Breast epithelium (tissue), 3 donors: ENCODE measurements around the gene CD300A.

Source experiments
- CTCF ChIP-seq, 3 donors: fragments of 450-650 bp; IDR thresholded peaks; one replicate each; pipeline ENCODE4 v1.5.1; 2016 to 2017; ENCODE audit warnings: antibody characterized with exemption in 3 of 3, mild to moderate bottlenecking in 3 of 3, moderate library complexity in 3 of 3
- POLR2A ChIP-seq: fragments of 450-650 bp; IDR thresholded peaks from one replicate; pipeline ENCODE4 v1.6.1; 2016; ENCODE audit warnings: antibody characterized with exemption, mild to moderate bottlenecking, moderate library complexity

GRCh38 chr17:74449773-74450172 lies 16.7 kb upstream of the CD300A start:
- no peak for TF ChIP-seq POLR2A
- no peak for TF ChIP-seq CTCF (IDR thresholded peaks at IDR 0.05)
